NCI-H2227 (cell line): ENCODE data around the gene GMDS.
"Not testable (repeated sequence)": the region's sequence is repeated elsewhere in the genome, so short reads cannot be mapped to it uniquely, and the experiment has no call there.

Experiments used
- DNase-seq: peaks from one replicate; lab custom pipeline; 2025; ENCODE audit not compliant: unreplicated experiment; lab: John Stamatoyannopoulos, UW

Gene GMDS

DNA sequence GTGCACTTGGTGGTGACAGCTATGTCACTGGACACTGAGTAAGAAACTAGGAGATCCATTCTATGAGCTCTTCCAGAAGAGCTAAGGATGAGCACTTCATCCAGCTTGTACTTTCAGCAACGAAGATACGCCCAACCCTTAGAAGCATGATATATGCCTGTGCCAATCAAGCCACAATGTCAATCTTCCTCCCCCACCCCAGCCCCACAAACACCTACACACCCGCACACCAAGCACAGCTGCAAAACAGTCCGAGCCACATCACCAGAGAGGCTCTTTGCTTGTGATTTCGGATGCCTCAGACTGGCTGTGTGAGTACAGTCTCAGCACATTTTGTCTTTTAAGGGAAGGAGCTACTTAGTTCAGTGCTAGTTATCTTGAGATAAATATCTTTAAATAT, 375.2 kb downstream of the GMDS start:
- no peak for DNase-seq

DNA sequence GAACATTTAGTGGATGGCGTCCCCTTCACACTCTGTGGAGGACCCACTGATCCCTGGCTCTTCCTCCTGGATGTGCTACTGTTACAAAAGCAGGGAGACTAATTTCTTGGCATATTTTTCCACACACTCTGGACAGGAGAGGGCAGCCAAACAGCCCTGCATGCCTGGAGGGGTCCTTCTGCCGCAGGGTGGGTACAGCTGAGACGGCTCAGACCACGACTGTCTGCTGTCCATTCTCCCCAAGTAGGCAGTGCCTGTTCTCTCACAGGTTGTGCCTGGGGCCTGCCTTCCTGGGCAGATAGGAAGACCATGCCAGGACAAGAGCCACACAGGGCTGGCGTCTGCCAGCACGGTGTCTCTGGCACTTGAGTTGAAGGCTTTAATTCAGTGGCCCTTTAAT, 375.6 kb downstream of the GMDS start:
- no peak for DNase-seq

DNA sequence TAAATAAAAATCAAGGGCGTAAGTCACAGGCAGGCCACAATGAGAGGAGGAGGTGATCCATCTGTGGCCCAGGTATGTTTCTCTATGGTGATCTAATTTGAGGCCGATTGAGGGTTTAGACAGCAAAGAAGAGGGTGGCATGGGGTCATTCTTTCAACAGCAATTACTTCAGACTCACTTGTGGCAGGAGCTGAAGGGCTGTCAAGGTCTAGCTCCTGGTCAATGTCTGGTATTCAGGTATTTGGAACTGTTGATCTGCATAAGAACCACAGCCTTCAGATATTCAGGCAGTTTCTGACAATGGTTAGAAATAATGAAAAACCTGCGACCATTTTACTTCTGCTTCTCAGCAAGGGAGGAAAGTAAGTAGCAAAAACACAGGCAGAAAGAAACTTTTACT, 376.1 kb downstream of the GMDS start:
- DNase-seq: no peak

DNA sequence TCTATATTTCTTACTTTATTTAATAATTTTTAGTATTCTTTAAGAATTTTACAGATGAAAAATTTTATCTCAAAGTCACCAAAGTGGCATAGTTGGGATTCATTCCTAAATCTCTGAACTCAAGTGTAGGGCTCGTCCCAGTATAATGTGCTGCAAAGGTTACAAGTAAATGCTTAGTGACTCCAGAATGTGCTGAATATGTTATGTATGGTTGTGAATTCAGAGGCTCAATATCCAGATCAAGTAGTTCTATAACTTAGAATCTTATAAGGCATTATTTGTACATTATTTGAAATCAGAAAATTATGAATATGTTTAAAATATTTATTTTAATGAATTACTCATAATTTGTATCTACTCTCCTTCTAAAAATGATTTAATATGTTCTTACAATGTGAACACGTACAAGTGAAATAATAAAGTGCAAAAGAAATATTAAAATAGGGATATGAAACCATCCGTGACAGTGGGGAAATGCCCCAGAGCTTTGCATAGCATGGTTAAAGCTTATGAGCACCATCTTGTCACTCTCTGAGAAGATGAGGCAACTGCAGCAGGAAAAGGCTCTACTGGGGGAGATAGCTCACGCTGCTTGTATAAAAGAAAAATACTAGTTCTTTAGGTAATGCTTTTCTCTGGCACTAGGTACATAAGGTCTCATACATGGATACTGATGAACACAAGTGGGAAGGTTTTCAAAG, 376.7 kb downstream of the GMDS start:
- DNase-seq: no peak

DNA sequence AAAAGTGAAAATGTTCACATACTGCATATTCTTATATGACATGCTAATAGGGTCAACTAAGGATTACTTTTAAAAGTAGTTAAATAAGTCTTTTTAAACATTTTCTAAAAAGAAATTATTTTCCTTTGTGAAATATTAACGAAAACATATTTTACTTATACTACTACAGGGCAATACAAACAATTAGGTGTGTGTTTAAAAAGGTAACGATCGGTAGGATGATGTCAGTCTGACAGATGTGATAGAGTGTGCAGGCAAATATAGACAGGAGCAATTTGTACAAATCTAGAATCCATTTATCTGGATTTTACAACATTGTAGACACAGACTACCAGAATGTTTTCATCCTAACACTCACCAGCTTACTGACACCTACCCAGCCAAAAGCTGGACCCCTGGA, 378.2 kb downstream of the GMDS start:
- DNase-seq: no peak

DNA sequence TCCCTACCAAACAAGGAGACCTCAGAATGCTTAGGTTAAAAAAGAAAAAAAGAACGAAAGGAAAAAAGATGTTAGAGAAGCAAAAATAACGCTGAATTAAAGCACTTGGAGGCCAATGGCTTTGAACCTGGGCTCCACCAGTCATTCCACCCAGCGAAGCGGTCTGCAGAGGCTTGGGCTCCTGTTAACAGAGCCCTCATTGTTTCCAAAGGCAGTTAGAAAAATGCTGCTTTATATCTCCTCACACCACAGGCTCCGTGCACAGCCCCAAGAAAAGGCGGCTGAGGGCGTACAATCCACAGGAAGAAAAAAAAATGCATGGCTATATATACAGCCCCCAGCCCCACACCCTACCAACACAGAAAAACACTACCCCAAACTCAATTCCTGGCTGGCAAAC, 379.8 kb downstream of the GMDS start:
- no peak for DNase-seq

DNA sequence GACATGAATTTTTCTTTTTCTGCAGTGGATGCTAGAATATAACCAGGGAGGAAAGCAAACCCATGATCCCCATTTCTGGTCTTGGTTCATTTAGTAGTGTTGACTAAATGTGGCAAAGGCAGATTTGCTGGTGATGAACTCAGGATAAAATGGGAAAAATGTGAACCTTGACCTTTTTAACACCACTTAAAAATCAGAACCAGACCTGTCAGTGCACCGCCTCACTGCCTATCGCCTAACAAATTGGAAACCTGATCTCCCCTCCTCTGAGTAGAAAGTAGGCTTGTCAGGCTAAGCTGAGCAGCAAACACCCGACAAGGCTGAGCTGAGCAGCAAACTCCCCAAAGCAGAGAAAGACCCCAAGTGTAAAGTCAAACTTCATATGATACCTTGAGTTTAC, 380.9 kb downstream of the GMDS start:
- DNase-seq: no peak

DNA sequence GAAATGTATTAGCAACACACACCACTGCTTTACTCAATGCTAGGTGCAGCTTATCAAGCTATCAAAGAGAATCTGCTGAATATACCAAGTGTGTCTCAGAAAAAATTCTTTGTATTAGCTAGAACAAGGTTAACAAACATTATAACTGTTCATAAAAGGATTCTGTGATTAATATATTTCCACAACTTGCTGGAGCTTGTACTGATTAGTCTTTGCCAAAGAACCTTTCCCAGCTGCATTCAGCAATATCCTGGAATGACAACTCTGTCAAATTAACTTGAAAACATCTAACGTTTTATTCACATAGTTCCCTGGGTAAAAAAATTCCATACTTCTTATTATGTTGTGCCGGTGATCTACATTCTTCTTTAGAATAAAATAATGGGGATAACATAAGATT, 383.0 kb downstream of the GMDS start:
- DNase-seq: no peak

DNA sequence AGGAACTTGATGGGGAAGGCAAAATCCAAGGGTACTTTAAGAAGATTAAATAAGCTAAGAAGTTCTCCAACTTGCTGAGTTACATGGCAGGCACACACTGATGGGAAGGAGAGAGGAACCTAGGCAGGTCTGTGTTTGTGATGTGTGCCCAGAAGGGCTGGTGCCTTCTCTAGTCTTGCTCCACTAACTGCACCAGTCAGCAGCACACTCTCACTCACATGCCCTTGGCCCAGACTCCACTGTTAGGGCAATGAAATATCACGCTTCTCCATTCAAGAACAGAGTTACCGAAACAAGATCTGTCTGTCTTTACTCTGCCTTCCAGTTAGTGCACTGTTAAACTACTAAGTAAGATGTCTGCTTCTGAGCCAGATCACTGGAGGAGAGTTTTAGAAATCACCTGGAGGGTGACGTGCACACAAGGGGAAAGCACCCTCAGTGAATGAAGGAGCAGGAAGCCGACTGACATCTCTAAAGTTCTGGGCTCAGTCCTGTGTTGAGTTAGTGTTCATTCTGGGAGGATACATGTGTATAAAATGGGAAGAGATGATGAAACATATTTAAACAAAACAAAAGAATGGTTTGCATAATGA, 384.6 kb downstream of the GMDS start:
- no peak for DNase-seq

DNA sequence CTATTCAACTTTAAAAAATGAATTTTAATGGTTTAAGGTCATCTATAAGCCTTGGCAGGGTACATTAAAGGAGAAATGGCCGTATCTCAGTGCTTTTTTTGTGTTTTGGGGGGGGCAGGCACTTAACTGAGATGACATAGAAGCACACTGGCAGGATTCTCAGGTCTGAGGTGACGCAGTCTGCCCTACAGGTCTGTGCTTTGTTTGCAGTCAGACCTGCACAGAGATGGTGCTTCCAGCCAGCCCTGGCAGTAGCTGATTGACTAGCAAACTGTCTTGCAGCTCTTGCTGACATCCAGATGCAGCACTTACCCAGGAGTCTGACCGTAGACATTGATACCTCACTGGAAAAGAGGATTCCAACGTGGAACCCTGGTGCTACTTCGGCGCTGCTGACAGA, 386.5 kb downstream of the GMDS start:
- no peak for DNase-seq

DNA sequence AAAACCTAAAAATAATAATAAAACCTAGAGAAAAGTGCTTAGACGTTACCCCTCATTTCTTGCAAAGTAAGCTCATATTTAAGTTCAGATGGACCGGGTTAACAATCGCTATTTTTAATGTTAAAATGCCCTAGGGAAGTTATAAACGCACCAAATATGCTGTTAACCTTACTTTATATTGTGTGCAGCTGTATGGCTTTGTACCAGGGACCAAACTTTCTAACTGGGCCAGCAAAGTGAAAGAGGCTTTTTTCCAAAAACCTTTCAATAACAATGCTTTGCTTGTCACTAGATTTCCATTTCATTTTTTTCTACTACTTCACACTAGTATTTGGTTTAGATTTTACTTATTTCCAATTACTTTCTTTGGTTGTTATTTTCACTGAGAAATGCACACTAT, 387.2 kb downstream of the GMDS start:
- DNase-seq: no peak

DNA sequence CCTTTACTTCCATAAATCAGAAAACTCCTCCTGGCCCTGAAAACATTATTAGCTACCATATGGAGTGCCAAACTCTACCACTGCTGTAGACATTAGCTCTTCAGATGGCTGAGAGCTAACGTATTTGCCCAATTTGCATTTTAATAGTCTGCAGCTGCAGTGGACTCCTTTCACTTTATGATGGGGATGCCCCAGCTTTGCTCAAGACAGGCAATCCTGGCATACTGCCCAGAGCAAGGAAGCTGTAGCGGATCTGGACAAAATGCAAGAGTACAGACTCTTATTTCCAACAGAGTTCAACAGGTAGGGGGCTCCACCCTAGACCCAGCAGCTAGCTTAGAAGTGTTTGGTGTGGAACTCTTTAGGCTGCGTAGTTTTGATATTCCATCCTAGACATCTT, 389.0 kb downstream of the GMDS start:
- DNase-seq: peak; percentile 10

DNA sequence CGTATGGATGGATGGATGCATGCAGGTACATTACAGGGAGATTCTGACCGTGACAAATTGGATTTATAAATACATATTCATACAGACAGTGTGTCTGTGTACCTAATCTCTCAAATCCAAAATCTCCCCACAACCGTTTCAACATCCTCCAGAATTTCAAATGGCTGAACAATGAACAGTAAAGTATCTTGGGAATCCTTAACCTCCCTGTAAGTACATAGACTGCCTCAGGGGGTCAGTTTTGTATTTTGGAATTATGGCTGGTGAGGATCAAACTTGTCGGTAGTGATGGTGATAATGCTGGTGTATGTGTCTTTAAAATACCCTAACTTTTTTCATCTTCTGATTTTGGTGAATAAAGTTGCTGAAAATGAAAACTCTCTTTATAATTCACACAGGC, 389.5 kb downstream of the GMDS start:
- DNase-seq: no peak

DNA sequence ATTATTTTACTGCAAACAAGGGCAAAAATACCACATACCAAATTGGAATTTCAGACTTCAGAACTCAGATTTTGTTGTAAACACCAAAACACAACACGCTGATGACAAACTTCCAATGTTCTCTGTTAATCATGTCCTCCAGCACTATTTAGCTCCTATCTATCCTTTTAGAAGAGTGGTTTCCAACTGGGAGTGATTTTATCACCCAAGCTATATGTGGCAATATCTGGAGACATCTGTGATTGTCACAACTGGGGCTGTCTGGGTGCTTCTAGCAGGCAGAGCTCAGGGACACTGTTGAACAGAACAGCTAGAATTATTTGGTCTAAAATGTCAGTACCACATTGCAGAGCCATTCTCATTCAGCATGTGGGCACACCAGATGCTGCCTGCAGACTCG, 391.1 kb downstream of the GMDS start:
- no peak for DNase-seq

DNA sequence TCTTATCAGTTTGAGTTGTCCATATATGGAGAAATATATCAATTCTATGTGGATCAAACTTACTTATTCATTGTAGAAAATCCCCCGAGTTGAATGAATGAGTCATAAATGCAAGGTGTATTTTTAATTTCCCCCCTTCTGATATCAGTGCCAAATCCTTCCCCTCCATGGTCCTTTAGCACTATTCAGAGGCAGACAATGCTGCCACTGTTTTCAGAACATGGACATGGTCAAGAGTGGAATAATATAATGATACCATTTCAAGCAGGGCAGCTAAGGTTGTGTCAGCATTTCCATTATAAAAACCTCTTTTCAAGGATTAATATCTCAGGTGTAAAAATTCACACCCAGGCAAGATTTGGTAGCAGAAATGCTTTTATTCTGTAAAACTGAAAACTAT, 391.6 kb downstream of the GMDS start:
- no peak for DNase-seq

DNA sequence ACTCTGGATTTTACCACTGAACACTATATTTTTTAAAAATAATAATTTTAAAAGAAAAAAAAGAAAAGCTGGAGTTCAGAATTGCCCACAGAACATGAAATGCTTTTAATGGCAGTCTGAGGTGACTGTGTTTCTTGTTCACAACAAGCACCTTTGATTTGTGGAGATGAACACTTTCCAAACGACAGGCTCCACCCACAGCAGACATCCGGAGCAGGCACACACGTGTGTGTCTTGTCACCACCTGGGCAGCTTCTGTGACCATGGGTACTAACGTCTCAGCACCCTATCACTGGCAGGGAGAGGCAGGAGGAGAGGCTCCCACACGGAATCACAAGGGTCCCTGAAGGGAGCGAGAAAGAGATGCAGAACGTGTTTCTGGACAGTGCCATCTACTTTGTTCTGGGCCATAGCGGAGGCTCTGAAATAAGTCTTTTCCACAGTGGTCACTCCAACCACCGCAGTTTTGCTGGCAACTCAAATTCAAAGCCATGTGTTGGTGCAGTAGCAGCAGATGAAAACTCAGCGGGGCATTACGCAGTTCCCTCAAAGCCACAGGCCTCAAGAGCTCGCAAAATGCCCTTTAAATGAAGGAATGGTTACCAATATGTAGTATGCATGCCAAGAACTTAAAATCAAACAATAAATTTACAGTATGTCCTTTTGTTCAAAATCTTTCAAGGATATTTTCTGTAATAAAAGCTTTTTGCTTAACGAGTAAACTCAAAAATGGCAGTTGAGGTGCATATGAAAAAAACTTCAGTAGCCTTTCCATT, 393.5 kb downstream of the GMDS start:
- no peak for DNase-seq

DNA sequence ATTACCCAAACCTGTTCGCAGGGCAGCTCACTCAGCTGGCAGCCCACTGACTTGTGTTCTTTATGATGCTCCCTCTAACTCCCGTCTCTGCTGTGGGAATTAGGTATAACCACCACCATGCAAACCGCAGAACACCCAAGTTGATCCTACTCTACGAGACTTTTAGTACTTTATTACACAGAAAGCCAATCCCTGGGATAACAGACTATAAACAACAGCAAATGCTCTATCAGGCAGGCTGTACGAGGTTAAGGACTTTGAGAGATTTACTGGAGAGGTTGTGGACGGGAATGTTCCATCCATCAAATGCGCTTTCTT, 394.6 kb downstream of the GMDS start:
- no peak for DNase-seq

DNA sequence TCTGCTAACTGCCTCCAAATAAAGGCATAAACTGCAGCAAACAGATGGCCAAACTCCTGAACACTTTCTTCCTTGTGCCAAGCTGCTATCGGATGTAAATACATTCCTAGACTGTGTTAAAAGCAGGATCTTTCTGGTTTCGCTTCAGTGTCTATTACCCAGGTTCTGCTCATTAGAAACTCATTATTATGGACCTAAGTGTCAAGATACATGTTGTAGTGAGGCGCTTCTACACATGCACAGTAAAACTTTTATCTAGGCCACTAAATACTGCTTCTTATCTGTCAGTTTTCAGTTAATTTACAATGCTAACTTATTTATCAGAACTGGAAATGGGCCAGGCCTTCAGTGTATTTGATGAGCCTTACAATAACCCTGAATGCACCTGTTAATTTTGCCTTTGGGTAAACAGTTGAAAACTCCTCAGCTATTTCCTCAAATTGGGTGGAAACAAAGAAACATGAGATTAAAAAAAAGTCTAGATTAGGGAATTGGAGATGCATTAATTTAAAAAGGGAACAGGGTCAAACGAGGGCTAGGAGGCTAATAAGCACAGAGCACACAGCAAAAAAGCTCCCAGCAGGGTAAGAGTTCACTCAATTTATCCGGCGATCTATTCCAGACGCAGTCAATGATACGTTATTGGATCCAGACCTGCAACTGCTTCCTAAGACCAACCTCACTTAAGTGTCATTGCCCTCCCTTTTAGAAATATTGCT, 395.1 kb downstream of the GMDS start:
- DNase-seq: no peak

DNA sequence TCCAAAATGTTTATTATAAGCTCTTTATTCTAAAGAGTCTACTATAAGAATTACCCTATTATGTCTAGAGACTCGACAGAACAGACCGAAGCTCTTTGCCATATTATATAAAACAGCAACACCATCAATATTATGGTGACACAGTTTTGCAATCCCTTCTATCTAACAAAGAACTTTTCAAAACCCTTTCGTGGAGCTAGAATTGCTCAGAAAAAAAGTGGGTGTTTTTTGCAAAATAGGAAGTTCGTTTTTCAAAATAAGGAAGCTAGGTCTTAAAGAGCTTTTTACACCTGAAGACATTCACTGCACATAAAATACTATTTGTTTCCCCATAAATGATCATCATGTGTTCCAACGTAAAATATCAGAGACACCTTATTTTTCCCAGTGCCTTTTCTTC, 395.7 kb downstream of the GMDS start:
- no peak for DNase-seq

DNA sequence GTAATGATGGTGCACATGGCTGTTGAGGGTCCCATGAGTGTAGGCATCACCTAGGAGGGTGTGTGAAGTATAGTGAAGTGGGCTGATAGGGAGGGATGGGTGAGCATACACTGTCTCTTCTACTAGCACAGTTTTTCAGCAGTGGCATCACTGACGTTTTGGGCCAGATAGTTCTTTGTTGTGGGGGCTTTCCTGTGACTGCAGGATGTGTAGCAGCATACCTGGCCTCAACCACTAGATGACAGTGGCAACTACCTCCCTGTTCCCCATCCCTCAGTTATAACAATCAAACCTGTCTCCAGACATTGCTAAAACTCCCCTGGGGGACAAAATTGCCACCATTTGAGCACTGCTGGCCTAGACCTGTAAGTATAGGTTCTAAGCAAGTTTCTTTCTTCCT, 396.7 kb downstream of the GMDS start:
- no peak for DNase-seq

DNA sequence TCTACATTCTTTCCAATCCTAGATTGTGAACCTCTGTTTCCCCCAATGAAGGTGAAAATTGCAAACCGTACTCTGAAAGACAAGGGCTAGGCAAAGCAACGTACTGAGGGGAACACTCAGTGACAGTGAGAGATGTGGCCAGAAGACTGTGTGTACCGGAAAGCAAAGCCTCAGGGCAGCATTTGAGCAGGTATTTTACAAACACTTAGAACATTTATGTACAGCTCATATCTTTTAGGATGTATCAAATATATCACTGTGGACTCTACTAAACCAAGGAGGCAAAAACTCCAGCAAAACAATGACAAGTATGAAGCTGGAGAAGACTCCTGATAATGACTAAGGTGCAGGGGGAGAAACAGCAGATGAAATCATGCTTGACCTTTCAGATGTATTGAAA, 398.8 kb downstream of the GMDS start:
- DNase-seq: no peak

DNA sequence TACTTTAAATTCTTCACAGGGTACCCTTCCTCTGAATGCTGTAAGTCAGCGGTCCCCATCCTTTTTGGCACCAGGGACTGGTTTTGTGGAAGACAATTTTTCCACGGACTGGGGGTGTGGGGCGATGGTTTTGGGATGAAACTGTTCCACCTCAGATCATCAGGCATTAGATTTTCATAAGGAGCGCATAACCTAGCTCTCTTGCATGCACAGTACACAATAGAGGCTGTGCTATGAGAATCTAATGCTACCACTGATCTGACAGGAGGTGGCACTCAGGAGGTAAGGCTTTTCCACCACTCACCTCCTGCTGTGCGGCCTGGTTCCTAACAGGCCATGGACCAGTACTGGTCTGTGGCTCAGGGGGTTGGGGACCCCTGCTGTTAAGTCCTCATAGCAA, 399.9 kb downstream of the GMDS start:
- DNase-seq: not testable (repeated sequence)
